PC-3 (cell line): ENCODE results near the gene MTHFD1L.

Source experiments
- EZH2 ChIP-seq: fragments of 300-600 bp; sonication (generic); IDR thresholded peaks from one replicate; pipeline ENCODE4 v1.6.1; 2017; ENCODE audit warnings: antibody characterized with exemption, mild to moderate bottlenecking, low read length; ENCODE audit not compliant: unreplicated experiment
- EZH2phosphoT487 ChIP-seq: fragments of 300-600 bp; sonication (generic); IDR thresholded peaks from 2 replicates; pipeline ENCODE4 v1.6.1; 2018; ENCODE audit warnings: mild to moderate bottlenecking, antibody characterized with exemption, low read length, borderline replicate concordance
- TF ChIP-seq, protein P1 (sequence below): fragments of 300-600 bp; sonication (generic); conservative IDR thresholded peaks from 2 replicates; pipeline ENCODE4 v1.5.1; 2017; ENCODE audit warnings: antibody characterized with exemption, low read depth, mild to moderate bottlenecking, low read length

DNA sequence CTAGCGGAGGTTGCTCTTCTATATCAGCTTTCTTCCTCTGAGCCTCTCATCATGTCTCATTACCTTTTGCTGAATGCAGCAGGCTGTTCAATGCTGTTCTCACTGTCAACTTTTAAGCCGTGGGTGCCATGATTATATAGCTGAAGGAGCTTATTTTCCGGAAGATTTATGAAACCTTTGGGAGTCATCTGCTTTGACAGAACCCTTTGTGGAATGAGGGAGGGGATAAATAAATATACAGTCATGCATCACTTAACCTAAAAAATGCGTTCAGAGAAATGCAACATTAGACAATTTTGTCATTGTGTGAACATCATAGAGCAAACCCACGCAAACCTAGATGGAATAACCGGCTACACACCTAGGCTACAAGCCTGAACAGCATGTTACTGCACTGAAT, 272.0 kb downstream of the MTHFD1L start:
- TF ChIP-seq, protein P1, sequence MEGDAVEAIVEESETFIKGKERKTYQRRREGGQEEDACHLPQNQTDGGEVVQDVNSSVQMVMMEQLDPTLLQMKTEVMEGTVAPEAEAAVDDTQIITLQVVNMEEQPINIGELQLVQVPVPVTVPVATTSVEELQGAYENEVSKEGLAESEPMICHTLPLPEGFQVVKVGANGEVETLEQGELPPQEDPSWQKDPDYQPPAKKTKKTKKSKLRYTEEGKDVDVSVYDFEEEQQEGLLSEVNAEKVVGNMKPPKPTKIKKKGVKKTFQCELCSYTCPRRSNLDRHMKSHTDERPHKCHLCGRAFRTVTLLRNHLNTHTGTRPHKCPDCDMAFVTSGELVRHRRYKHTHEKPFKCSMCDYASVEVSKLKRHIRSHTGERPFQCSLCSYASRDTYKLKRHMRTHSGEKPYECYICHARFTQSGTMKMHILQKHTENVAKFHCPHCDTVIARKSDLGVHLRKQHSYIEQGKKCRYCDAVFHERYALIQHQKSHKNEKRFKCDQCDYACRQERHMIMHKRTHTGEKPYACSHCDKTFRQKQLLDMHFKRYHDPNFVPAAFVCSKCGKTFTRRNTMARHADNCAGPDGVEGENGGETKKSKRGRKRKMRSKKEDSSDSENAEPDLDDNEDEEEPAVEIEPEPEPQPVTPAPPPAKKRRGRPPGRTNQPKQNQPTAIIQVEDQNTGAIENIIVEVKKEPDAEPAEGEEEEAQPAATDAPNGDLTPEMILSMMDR = no peak
- no peak for TF ChIP-seq EZH2phosphoT487
- no peak for TF ChIP-seq EZH2
